ENCODE results near the gene PRKCSH.

GRCh38 chr19:11390933-11391680, 44.3 kb upstream of the PRKCSH start:
- TF ChIP-seq CTCF (IDR thresholded peaks at IDR 0.05) (no peak), RFX5 (IDR thresholded peaks at IDR 0.05; ENCODE audit: low read length) (no peak), POLR2AphosphoS5 (IDR thresholded peaks at IDR 0.05; ENCODE audit: low read depth, low read length) (no peak), RXRA (IDR thresholded peaks at IDR 0.05; ENCODE audit: borderline replicate concordance, low read depth) (no peak), RCOR1 (IDR thresholded peaks at IDR 0.05; ENCODE audit: low read length) (no peak), RAD21 (IDR thresholded peaks at IDR 0.05; ENCODE audit: low read length) (no peak), FOSL2 (IDR thresholded peaks at IDR 0.05; ENCODE audit: borderline replicate concordance, low read depth) (no peak), MEF2A (IDR thresholded peaks at IDR 0.05; ENCODE audit: borderline replicate concordance, low read depth) (no peak), GABPA (IDR thresholded peaks at IDR 0.05; ENCODE audit: low read depth) (no peak), EP300 (IDR thresholded peaks at IDR 0.05; ENCODE audit: borderline replicate concordance in 1 of 2, low read depth in 1 of 2, low read length in 1 of 2) (no peak), USF2 (IDR thresholded peaks at IDR 0.05; ENCODE audit: borderline replicate concordance, low read depth, low read length) (no peak), REST (IDR thresholded peaks at IDR 0.05; ENCODE audit: low read depth, low read length) (no peak)

All from SK-N-SH (cell line).